ENCODE measurements around the gene FHOD3. TPM values are rescaled to one million over a fixed set of nuclear protein-coding genes. Genes with fewer than 3 reads are reported as not detected.

The FHOD3 gene
- total and polyA plus RNA-seq, 2 of the 4 experiments (the other 2 are of a cell fraction): 14.6 to 16.0 TPM

DNA sequence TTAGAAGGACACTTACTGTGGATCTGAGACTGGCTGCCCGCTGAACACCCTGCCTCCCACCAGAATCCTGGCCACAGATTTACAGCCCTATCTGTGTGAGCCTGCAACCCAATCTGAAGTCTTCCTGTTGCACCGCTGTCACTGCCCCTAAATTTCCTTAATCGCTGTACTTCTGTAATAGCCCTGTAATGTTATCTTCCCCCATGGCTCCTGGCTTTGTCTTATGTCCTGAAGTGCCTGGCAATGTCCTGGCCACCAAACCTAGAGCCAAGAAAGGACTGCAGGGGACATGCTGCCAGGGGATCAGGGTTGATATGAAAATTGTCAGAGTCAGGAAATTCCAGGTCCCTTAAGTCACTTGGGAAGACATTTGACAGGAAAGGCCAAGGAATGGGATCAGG is 52.7 kb downstream of the FHOD3 start:
- 67% methylated on average over 2 of the region's 3 CpGs; no CpG with 5 or more reads in 1 of the 2 experiments for WGBS, 2 experiments (ENCODE audit: extremely low coverage in 2 of 2, insufficient read length in 1 of 2)
- Histone ChIP-seq H2BK15ac (ENCODE audit: low read depth, low read length) (no peak overlapping the region), H3K14ac (replicated peaks; ENCODE audit: low read depth, low read length) (no peak overlapping the region), H2AFZ (replicated peaks; ENCODE audit: low read length, poor library complexity) (peak overlapping the region; percentile 18), H3K56ac (ENCODE audit: extremely low read depth, insufficient read depth, low read length) (no peak overlapping the region), H3K23ac (ENCODE audit: low read depth, low read length) (no peak overlapping the region), H3K4me2 (ENCODE audit: low read depth, low read length) (no peak overlapping the region), H2BK5ac (ENCODE audit: low read depth, low read length, poor library complexity, severe bottlenecking) (no peak overlapping the region), H4K8ac (ENCODE audit: low read depth in 2 of 2, low read length in 2 of 2) (no peak overlapping the region), H3K27ac (ENCODE audit: insufficient read depth, low read length) (no peak overlapping the region), H2BK120ac (ENCODE audit: low read depth, low read length) (no peak overlapping the region; the same call in 1 of the 2 replicates), H3K4ac (ENCODE audit: low read depth, low read length) (no peak overlapping the region; the same call in 1 of the 2 replicates), H2AK5ac (ENCODE audit: low read depth, low read length) (no peak overlapping the region), H2BK20ac (ENCODE audit: low read depth, low read length) (0 out of 2 replicates have a peak overlapping the region, but pooled peaks have one; percentile 10), H3K18ac (ENCODE audit: low read depth, low read length) (no peak overlapping the region), H3K4me1 (ENCODE audit: control insufficient read depth, insufficient read depth, low read length) (peaks cover 10% of the 10 kb centered on the region), H3K79me1 (ENCODE audit: low read depth in 1 of 2, low read length in 2 of 2) (peaks cover 9 to 41% of the 10 kb centered on the region in 2 experiments; a peak in 3 of 4 replicates), H3K36me3 (ENCODE audit: control insufficient read depth, insufficient read depth, low read length) (no peaks in the 10 kb centered on the region), H3K9me3 (ENCODE audit: control insufficient read depth, insufficient read depth, low read length) (no peaks in the 10 kb centered on the region), H3K4me3 (ENCODE audit: insufficient read depth, low read depth, low read length) (no peak overlapping the region), H4K5ac (ENCODE audit: low read depth, low read length) (no peak overlapping the region), H2AK9ac (replicated peaks; ENCODE audit: low read depth, low read length, poor library complexity) (no peak overlapping the region), H3K9me1 (ENCODE audit: insufficient read depth, low read length) (peaks cover 10% of the 10 kb centered on the region), H4K91ac (ENCODE audit: insufficient read depth, low read depth, low read length) (no peak overlapping the region), H4K20me1 (ENCODE audit: insufficient read depth, low read length) (no peaks in the 10 kb centered on the region), H3K9ac (ENCODE audit: low read depth, low read length) (no peak overlapping the region), H3K27me3 (ENCODE audit: control insufficient read depth, insufficient read depth, low read length) (no peaks in the 10 kb centered on the region)
- CTCF ChIA-PET: no interaction called here
- in situ Hi-C loops (cut with MboI; ENCODE audit: low sequenced_read_pairs): no loop called here
- intact Hi-C loops (cut with micrococcal nuclease): no loop called here
- DNase-seq: no peak
- no TSS peak for BruUV-seq (replicated peaks)
- POLR2A ChIA-PET (ENCODE audit: unreplicated experiment): no interaction called here
- TF ChIP-seq POLR2A (IDR thresholded peaks at IDR 0.05; ENCODE audit: low read depth, low read length) (no peak), MXI1 (IDR thresholded peaks at IDR 0.05; ENCODE audit: borderline replicate concordance, low read depth, low read length) (no peak), NFE2L2 (IDR thresholded peaks at IDR 0.05; ENCODE audit: low read depth, low read length) (no peak), FOS (IDR thresholded peaks at IDR 0.05; ENCODE audit: low read depth, low read length) (no peak), RCOR1 (IDR thresholded peaks at IDR 0.05; ENCODE audit: insufficient replicate concordance, low read length) (no peak), RFX5 (IDR thresholded peaks at IDR 0.05; ENCODE audit: low read depth, low read length) (no peak), MAFK (IDR thresholded peaks at IDR 0.05; ENCODE audit: low read depth, low read length) (no peak), CEBPB (IDR thresholded peaks at IDR 0.05; ENCODE audit: low read depth, low read length) (no peak), USF2 (IDR thresholded peaks at IDR 0.05; ENCODE audit: low read depth, low read length) (no peak), RAD21 (IDR thresholded peaks at IDR 0.05; ENCODE audit: low read length) (no peak), BHLHE40 (IDR thresholded peaks at IDR 0.05; ENCODE audit: low read depth, low read length) (no peak), CHD1 (IDR thresholded peaks at IDR 0.05; ENCODE audit: low read depth, low read length) (no peak)
- TF ChIP-seq, protein P1, sequence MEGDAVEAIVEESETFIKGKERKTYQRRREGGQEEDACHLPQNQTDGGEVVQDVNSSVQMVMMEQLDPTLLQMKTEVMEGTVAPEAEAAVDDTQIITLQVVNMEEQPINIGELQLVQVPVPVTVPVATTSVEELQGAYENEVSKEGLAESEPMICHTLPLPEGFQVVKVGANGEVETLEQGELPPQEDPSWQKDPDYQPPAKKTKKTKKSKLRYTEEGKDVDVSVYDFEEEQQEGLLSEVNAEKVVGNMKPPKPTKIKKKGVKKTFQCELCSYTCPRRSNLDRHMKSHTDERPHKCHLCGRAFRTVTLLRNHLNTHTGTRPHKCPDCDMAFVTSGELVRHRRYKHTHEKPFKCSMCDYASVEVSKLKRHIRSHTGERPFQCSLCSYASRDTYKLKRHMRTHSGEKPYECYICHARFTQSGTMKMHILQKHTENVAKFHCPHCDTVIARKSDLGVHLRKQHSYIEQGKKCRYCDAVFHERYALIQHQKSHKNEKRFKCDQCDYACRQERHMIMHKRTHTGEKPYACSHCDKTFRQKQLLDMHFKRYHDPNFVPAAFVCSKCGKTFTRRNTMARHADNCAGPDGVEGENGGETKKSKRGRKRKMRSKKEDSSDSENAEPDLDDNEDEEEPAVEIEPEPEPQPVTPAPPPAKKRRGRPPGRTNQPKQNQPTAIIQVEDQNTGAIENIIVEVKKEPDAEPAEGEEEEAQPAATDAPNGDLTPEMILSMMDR (conservative IDR thresholded peaks at IDR 0.05; ENCODE audit: low read depth, low read length): no peak
- dilution Hi-C loops (cut with HindIII; ENCODE audit: low sequenced_read_pairs, unreplicated experiment): no loop called here
- ATAC-seq (ENCODE audit: low read depth): no peak

All from IMR-90 (cell line).